Esophagus (tissue), 2 donors: Measurements from ENCODE around the gene TRMT6. TPM values are rescaled to one million over a fixed set of nuclear protein-coding genes. Genes with fewer than 3 reads are reported as not detected.

Source experiments
- H3K27ac ChIP-seq, 2 donors: one replicate each; pipeline ENCODE4 v1.5.1; 2013; ENCODE audit warnings: low read depth in 2 of 2, mild to moderate bottlenecking in 2 of 2, inconsistent platforms in 1 of 2, low read length in 1 of 2, moderate library complexity in 1 of 2
- H3K27me3 ChIP-seq, 2 donors: one replicate each; pipeline ENCODE4 v1.6.1; 2013; ENCODE audit warnings: low read length in 2 of 2, control low read depth in 1 of 2, mild to moderate bottlenecking in 1 of 2; ENCODE audit not compliant: insufficient read depth in 2 of 2, control insufficient read depth in 1 of 2
- H3K36me3 ChIP-seq, 2 donors: one replicate each; pipeline ENCODE4 v1.6.1; 2013; ENCODE audit warnings: low read length in 1 of 2; ENCODE audit not compliant: control insufficient read depth in 2 of 2, insufficient read depth in 2 of 2
- H3K4me1 ChIP-seq, 2 donors: one replicate each; pipeline ENCODE4 v1.6.1; 2013; ENCODE audit warnings: low read length in 1 of 2; ENCODE audit not compliant: control insufficient read depth in 2 of 2, insufficient read depth in 2 of 2
- H3K4me3 ChIP-seq, 2 donors: one replicate each; pipeline ENCODE4 v1.5.1; 2013; ENCODE audit warnings: low read length in 2 of 2, mild to moderate bottlenecking in 2 of 2, low read depth in 1 of 2, moderate library complexity in 1 of 2
- H3K9me3 ChIP-seq, 2 donors: one replicate each; pipeline ENCODE4 v1.6.1; 2013; ENCODE audit warnings: mild to moderate bottlenecking in 2 of 2, low read depth in 1 of 2, low read length in 1 of 2, moderate library complexity in 1 of 2; ENCODE audit not compliant: control insufficient read depth in 2 of 2, insufficient read depth in 1 of 2
- WGBS, 2 donors: extraction: QIAGEN DNeasy Blood & Tissue Kit; methylation state at CpG; one replicate each; pipeline ENCODE4 v1.1.7; 2013; 5-methylcytosine and 5-hydroxymethylcytosine counted together
- polyA plus RNA-seq, 2 donors: library from polyadenylated mRNA; stranded (reverse); fragments of 200-250 nt; gene quantifications; one replicate each; pipeline ENCODE4 v1.2.3, GENCODE V29; 2013
- donor health status: healthy with polysubstance abuse.
- donor health status: Bipolar disorder and iron deficiency.

The TRMT6 gene
- polyA plus RNA-seq, 2 donors: 6.6 to 10.7 TPM

DNA sequence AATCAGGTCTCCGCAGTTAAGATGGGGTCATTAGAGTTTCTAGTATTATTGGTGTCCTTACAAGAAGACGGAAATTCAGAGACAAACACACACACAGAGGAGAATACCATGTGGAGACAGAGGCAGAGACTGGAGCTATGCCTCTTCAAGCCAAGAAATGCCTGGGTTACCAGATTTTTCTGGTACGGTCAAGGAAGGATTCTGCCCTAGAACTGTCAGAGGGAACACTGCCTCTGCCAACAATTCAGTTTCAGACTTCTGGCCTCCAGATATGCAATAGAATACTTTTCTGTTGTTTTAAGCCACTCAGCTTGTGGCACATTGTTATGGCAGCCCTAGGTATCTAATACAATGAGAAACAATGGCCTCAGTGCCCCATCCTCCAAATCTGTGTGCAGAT lies 18.9 kb downstream of the TRMT6 start:
- no peaks in the 10 kb centered on the region for H3K4me1 ChIP-seq
- H3K4me3 ChIP-seq: no peak overlapping the region
- H3K9me3 ChIP-seq: no peaks in the 10 kb centered on the region
- 84 to 90% methylated on average over 3 of the region's 3 CpGs for WGBS, 2 donors
- no peaks in the 10 kb centered on the region for H3K27me3 ChIP-seq
- H3K27ac ChIP-seq: no peak overlapping the region
- no peaks in the 10 kb centered on the region for H3K36me3 ChIP-seq

GRCh38 chr20:5928836-5929715 lies 21.3 kb downstream of the TRMT6 start:
- no peaks in the 10 kb centered on the region for H3K27me3 ChIP-seq
- H3K36me3 ChIP-seq: no peaks in the 10 kb centered on the region
- H3K9me3 ChIP-seq: no peaks in the 10 kb centered on the region
- no peak overlapping the region for H3K4me3 ChIP-seq
- no peaks in the 10 kb centered on the region for H3K4me1 ChIP-seq
- 76 to 78% methylated on average over 8 of the region's 8 CpGs for WGBS, 2 donors
- H3K27ac ChIP-seq: no peak overlapping the region

- H3K9me3 ChIP-seq: no peaks in the 10 kb centered on the region
- no peaks in the 10 kb centered on the region for H3K27me3 ChIP-seq
- no peaks in the 10 kb centered on the region for H3K4me1 ChIP-seq
- WGBS, 2 donors: 74 to 84% methylated on average over 11 of the region's 11 CpGs
- no peak overlapping the region for H3K27ac ChIP-seq
- no peak overlapping the region for H3K4me3 ChIP-seq
- no peaks in the 10 kb centered on the region for H3K36me3 ChIP-seq
These were observed 22.4 kb downstream of the TRMT6 start for GRCh38 chr20:5927749-5928462.

DNA sequence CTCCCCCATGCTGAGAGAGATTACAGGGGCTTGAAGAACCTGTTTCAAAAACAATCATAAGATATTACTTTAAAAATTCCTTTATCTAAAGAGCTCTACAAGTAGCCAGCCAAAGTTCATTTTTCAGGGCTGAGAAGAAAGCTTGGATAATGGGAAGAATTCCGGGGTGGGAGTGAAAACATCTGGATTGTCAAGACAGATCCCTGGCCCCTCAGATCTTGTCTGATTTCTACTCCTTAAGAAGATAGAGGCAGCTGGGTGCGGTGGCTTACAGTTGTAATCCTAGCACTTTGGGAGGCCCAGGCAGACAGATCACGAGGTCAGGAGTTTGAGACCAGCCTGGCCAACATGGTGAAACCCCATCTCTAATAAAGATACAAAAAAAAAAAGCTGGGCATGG lies 24.8 kb downstream of the TRMT6 start:
- Histone ChIP-seq H3K9me3 (no peaks in the 10 kb centered on the region), H3K4me3 (no peak overlapping the region), H3K27ac (no peak overlapping the region), H3K4me1 (no peaks in the 10 kb centered on the region), H3K36me3 (no peaks in the 10 kb centered on the region), H3K27me3 (no peaks in the 10 kb centered on the region)
- WGBS, 2 donors: 53 to 54% methylated on average over 3 of the region's 3 CpGs

- 67 to 71% methylated on average over 5 of the region's 5 CpGs for whole genome bisulfite sequencing, 2 donors
- Histone ChIP-seq H3K4me3 (no peak overlapping the region), H3K27me3 (no peaks in the 10 kb centered on the region), H3K4me1 (no peaks in the 10 kb centered on the region), H3K27ac (no peak overlapping the region), H3K36me3 (no peaks in the 10 kb centered on the region), H3K9me3 (no peaks in the 10 kb centered on the region)
These were observed 26.8 kb downstream of the TRMT6 start for GRCh38 chr20:5923493-5923892.

GRCh38 chr20:5920581-5920980 lies 29.8 kb downstream of the TRMT6 start:
- H3K9me3 ChIP-seq: no peaks in the 10 kb centered on the region
- no peak overlapping the region for H3K4me3 ChIP-seq
- no peaks in the 10 kb centered on the region for H3K27me3 ChIP-seq
- 36 to 40% methylated on average over 1 of the region's 1 CpG for WGBS, 2 donors
- H3K4me1 ChIP-seq: no peaks in the 10 kb centered on the region
- H3K27ac ChIP-seq: no peak overlapping the region
- H3K36me3 ChIP-seq: no peaks in the 10 kb centered on the region

DNA sequence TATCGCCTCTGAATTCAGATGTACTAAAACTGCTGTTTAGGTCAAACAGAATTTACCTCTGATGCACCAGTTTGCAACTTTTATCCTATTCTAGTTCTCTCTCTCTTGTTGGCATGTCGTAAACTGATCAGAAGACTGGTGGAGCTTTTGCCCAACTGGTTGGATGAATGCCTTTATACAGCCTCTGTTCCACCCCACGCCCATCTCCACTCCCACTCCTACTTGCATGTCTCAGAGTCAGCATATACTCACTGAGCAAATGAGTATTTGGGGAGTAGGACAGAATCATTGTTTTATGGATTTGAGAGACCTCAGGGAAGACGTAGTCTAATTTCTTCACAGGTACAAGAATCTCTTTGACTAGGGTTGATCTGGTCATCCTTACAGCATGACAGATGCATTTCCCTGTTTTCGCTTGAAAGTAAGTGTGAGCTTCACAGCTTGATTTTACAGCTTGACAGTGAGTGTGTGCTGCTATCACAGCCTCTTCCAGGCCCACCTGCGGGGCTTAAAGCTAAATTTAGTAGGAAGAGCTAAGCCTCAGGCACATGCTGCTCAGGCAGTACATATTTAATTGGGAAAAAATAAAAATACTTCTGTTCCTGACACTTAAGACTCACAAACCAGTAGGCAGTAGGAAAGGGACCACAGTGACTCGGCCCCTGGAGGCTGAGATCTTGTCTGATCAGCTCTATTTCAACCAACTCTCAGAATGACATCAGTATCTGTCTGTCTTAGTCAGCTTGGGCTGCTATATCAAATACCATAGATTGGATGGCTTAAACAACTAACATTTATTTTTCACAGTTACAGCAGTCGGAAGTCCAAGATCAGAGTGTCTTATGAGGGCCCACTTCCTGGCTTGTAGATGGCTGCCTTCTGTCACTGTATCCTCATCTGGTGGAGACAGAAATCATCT lies 30.4 kb downstream of the TRMT6 start:
- 61 to 65% methylated on average over 8 of the region's 8 CpGs for WGBS, 2 donors
- H3K27ac ChIP-seq: no peak overlapping the region
- H3K27me3 ChIP-seq: no peaks in the 10 kb centered on the region

DNA sequence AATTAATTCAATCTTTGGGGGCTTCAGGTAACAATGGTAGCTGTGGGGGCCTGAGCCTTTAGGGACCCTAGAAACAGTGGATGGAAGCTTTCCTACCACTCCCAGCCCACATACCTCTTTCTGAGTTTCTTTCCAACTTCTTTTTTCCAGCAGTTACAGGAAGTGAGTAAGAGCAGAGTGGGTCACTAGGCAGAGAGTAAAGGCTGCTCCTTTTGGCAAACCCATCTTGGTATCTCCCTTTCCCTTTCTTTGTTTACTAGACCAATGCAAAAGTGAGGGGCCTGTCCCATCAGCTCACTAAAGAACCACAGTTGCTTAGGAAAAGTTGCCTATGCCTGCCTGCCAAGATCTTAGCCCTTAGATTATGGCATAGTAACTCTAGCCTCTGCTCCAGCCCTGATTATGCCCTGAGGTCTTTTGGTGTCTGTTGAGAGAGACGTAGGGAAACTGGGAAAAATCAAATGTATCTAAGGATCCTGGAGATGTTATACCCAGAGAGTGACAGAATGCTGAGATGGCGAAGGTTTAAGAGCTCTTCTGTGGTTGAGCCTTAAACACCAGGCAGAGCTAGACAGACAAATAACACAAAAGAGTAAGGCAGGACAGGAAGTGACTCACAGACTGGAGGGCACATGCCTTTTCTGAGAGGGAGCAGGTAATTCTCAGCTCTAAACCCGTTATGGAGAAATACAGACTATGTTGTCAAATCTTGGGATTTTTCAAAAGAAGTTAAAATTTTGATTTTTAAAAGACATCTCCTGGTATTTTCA lies 31.3 kb downstream of the TRMT6 start:
- Histone ChIP-seq H3K4me1 (no peaks in the 10 kb centered on the region), H3K27ac (no peak overlapping the region), H3K27me3 (no peaks in the 10 kb centered on the region), H3K4me3 (no peak overlapping the region), H3K36me3 (no peaks in the 10 kb centered on the region), H3K9me3 (no peaks in the 10 kb centered on the region)
- WGBS, 2 donors: 20 to 35% methylated on average over 3 of the region's 3 CpGs

More for the DNA sequence above, 30.4 kb downstream of the TRMT6 start:
- Histone ChIP-seq H3K4me3 (no peak overlapping the region), H3K36me3 (no peaks in the 10 kb centered on the region), H3K4me1 (no peaks in the 10 kb centered on the region), H3K9me3 (no peaks in the 10 kb centered on the region)

DNA sequence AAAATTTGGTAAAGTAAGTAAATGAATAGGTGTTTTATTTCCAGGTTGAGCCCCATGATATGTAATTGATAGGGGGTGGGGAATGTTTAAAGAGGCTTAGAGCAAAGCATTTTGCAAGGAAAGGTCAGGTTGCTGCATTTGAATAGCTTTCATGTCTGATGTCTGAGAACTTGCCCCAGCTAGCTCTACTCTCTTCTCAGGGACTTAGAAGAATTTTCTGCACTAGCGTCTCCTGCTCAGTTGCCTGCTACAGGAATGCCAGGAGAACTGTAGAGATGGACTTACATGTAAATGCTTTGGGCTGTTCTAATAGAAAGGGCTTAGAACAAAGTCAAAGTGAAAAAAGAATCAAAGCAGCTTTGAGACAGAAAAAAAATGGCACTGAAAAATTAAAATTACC lies 35.5 kb downstream of the TRMT6 start:
- Histone ChIP-seq H3K9me3 (no peaks in the 10 kb centered on the region), H3K27me3 (peaks cover 0 to 4% of the 10 kb centered on the region in 2 donors), H3K4me3 (no peak overlapping the region), H3K36me3 (no peaks in the 10 kb centered on the region), H3K4me1 (peaks cover 4 to 6% of the 10 kb centered on the region in 2 donors), H3K27ac (no peak overlapping the region)
- WGBS, 2 donors: 13 to 14% methylated on average over 1 of the region's 1 CpG
